ENCODE results near the gene TULP1. TPM values are rescaled to one million over a fixed set of nuclear protein-coding genes. Genes with fewer than 3 reads are reported as not detected.

Gene TULP1
- total and polyA plus RNA-seq, 2 of the 4 experiments (the other 2 are of a cell fraction) = not detected

GRCh38 chr6:35493307-35493983 is 19.3 kb downstream of the TULP1 start:
- H3K23ac ChIP-seq (ENCODE audit: low read depth, low read length) = peak overlapping the region; percentile 89
- no peak overlapping the region for H3K18ac ChIP-seq (ENCODE audit: low read depth, low read length)
- BruUV-seq (replicated peaks) = no TSS peak
- H3K27ac ChIP-seq (ENCODE audit: insufficient read depth, low read length) = no peak overlapping the region
- peaks cover 26% of the 10 kb centered on the region for H3K9me1 ChIP-seq (ENCODE audit: insufficient read depth, low read length)
- H3K4me1 ChIP-seq (ENCODE audit: control insufficient read depth, insufficient read depth, low read length) = peaks cover 59% of the 10 kb centered on the region
- no peak overlapping the region for H2BK20ac ChIP-seq (ENCODE audit: low read depth, low read length)
- CTCF ChIA-PET = no interaction called here
- peak overlapping the region; percentile 79 for H3K4ac ChIP-seq (ENCODE audit: low read depth, low read length)
- no peak overlapping the region for H3K56ac ChIP-seq (ENCODE audit: extremely low read depth, insufficient read depth, low read length)
- no peak overlapping the region for H2BK5ac ChIP-seq (ENCODE audit: low read depth, low read length, poor library complexity, severe bottlenecking)
- H2AFZ ChIP-seq (replicated peaks; ENCODE audit: low read length, poor library complexity) = no peak overlapping the region
- H3K14ac ChIP-seq (replicated peaks; ENCODE audit: low read depth, low read length) = peak overlapping the region; percentile 70
- peak overlapping the region; percentile 66; the same call in 1 of the 2 replicates for H3K4me2 ChIP-seq (ENCODE audit: low read depth, low read length)
- 0 out of 2 replicates have a peak, but pooled peaks cover 5% of the 10 kb centered on the region for H3K36me3 ChIP-seq (ENCODE audit: control insufficient read depth, insufficient read depth, low read length)
- no peak overlapping the region for H4K5ac ChIP-seq (ENCODE audit: low read depth, low read length)
- peak overlapping the region; percentile 37 for H4K91ac ChIP-seq (ENCODE audit: insufficient read depth, low read depth, low read length)
- peak overlapping the region; percentile 17 for H3K9ac ChIP-seq (ENCODE audit: low read depth, low read length)
- H3K79me1 ChIP-seq (ENCODE audit: low read depth in 1 of 2, low read length in 2 of 2) = peaks cover 18 to 79% of the 10 kb centered on the region in 2 experiments; a peak in 3 of 4 replicates
- peak overlapping the region; percentile 36; the same call in 1 of the 3 replicates for H2BK15ac ChIP-seq (ENCODE audit: low read depth, low read length)
- dilution Hi-C loops (cut with HindIII; ENCODE audit: low sequenced_read_pairs, unreplicated experiment) (no loop called here), in situ Hi-C loops (cut with MboI; ENCODE audit: low sequenced_read_pairs) (no loop called here), intact Hi-C loops (cut with micrococcal nuclease) (no loop called here)
- TF ChIP-seq FOS (IDR thresholded peaks at IDR 0.05; ENCODE audit: low read depth, low read length) = no peak
- TF ChIP-seq CEBPB (IDR thresholded peaks at IDR 0.05; ENCODE audit: low read depth, low read length) = no peak
- TF ChIP-seq RFX5 (IDR thresholded peaks at IDR 0.05; ENCODE audit: low read depth, low read length) = no peak
- DNase-seq (no peak), ATAC-seq (ENCODE audit: low read depth) (no peak)
- H3K9me3 ChIP-seq (ENCODE audit: control insufficient read depth, insufficient read depth, low read length) = no peaks in the 10 kb centered on the region
- no peaks in the 10 kb centered on the region for H3K27me3 ChIP-seq (ENCODE audit: control insufficient read depth, insufficient read depth, low read length)
- peak overlapping the region; percentile 89 for H2AK5ac ChIP-seq (ENCODE audit: low read depth, low read length)
- H2BK120ac ChIP-seq (ENCODE audit: low read depth, low read length) = peak overlapping the region; percentile 70; the same call in 1 of the 2 replicates
- no peak overlapping the region; a peak in 1 of 4 replicates for H4K8ac ChIP-seq (ENCODE audit: low read depth in 2 of 2, low read length in 2 of 2)
- peaks cover 34% of the 10 kb centered on the region for H4K20me1 ChIP-seq (ENCODE audit: insufficient read depth, low read length)
- WGBS, 2 experiments (ENCODE audit: extremely low coverage in 2 of 2, insufficient read length in 1 of 2) = 85% methylated on average over 18 of the region's 28 CpGs; no CpG with 5 or more reads in 1 of the 2 experiments
- POLR2A ChIA-PET (ENCODE audit: unreplicated experiment) = no interaction called here
- peak overlapping the region; percentile 44 for H2AK9ac ChIP-seq (replicated peaks; ENCODE audit: low read depth, low read length, poor library complexity)
- no peak overlapping the region for H3K4me3 ChIP-seq (ENCODE audit: insufficient read depth, low read depth, low read length)

Measured in IMR-90 (cell line).